ENCODE measurements around the gene EXOC3L1. TPM values are rescaled to one million over a fixed set of nuclear protein-coding genes. Genes with fewer than 3 reads are reported as not detected.

The EXOC3L1 gene
- total RNA-seq, 1 experiment from 2014 or later = 0.50 TPM

DNA sequence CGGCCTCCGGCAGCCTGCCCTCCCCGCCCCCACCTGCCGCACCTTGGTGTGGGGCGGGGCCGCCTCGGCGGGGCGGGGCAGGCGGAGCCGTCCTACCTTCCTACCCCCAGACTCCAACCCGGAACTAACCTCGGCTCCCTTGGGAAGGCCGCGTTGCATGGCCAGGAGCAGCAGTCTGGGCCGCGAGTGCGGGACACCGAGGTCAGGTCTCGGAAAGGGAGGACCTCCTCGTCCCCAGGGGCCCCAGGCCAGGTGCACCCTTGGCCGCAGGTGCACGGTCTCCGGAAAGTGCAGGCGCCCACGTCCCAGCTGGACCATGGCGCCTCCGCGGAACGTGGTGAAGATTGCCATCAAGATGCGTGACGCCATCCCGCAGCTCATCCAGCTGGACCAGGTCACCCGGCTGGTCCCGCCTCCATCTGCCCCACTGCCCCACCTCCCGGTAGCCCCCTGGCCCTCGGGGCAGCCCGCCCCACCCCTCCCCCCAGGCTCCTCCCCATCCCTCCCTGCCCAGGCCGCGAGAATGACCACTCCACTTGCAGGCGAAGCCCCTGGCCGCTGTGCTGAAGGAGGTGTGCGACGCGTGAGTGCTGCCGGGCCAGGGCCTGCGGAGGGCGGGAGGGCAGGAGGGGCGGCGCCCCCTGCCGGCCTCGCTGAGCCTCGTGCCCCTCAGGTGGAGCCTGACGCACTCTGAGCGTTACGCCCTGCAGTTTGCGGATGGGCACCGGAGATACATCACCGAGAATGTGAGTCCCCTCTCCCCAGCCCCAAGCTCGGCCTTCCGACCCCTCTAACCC, 9.3 kb upstream of the EXOC3L1 start, which contains the start of gene ELMO3:
Gene ELMO3, plus strand, starts transcription at position 121 of the 797 bp plus-strand sequence. Its CDS starts 196 bp downstream, at position 317.
- DNase-seq (ENCODE audit: low spot score) = no peak

DNA sequence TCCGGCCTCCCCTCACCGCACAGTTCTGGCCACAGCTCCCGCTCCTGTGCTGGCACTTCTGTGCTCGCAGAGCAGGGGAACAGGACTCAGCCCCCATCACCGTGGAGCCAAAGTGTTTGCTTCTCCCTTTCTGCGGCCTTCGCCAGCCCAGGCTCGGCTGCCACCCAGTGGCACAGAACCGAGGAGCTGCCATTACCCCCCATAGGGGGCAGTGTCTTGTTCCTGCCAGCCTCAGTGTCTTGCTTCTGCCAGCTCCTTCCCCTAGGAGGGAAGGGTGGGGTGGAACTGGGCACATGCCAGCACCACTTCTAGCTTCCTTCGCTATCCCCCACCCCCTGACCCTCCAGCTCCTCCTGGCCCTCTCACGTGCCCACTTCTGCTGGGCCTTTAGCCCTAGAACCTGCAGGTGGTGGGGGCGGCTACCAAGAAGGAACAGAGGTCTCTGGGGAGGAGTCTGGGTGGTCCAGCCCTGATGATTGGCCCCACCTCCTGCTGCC, 8.3 kb upstream of the EXOC3L1 start:
- peak; percentile 35 for DNase-seq (ENCODE audit: low spot score)

DNA sequence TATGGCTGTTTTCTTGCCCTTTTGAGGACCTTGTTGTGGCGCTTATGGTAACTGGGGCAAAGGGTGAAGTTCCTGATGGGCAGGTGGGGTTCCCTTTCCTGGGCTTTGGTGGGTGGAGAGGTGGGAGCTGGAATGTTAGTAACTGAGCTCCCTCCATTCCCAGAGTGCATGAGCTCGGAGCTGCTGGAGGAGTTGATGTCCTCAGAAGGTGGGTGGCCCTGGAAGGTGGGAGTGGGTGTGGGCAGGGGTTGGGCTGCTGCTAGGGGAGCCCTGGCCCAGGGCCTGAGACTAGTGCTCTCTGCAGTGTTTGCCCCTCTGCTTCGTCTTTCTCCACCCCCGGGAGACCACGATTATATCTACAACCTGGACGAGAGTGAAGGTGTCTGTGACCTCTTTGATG, 7.8 kb upstream of the EXOC3L1 start:
- no peak for DNase-seq (ENCODE audit: low spot score)

DNA sequence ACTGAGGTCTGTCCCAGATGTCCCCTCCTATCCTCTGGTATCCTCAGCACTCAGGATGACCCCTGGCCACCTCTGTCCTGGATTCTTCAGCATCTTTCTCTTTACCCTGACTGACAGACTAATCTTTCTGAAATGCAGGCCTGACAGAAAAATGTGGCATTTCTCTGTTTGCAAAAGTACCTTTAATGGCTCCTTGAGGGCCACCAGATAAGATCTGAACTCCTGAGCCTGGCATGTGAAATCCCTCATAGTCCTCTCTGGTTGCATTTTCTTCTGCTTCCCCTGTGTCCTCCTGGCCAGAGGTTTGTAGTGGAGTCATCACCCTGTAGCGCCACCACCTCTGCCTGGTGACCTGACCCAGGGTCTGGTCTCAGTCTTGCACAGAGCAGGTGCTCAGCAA, 6.9 kb upstream of the EXOC3L1 start:
- DNase-seq (ENCODE audit: low spot score) = no peak

DNA sequence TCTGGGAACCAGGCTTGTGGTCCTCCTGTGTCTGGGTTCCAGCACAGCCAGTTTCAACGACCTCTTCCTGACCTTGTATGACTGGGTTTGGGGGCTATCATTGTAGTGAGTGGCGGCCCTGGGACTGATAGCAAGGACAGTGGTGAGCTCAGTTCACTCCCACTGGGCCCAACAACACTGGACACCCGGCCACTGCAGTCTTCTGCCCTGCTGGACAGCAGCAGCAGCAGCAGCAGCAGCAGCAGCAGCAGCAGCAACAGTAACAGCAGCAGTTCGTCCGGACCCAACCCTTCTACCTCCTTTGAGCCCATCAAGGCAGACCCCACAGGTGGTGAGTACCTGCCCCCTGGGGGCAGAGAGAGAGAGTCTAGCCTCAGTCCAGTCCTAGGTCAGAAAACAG, 5.7 kb upstream of the EXOC3L1 start:
- DNase-seq (ENCODE audit: low spot score) = no peak

DNA sequence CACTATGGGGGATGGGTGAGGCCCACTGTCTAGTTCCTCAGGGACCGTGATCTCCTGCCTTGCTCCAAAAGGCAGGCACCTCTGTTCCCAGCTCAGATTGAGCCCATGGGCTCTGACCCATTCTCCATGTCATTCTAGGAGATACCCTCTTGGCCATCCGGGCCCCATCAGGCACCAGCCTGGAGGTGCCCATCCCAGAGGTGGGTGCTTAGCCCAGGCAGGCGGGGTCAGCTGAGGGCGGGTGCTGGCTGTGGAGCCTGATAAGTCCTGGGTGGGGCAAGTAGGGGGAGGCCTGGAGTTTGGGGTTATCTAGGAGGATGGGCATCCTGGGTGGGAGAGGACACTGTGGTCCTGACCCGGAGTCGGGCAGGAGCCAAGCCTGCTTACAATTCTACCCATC, 4.3 kb upstream of the EXOC3L1 start:
- DNase-seq (ENCODE audit: low spot score) = no peak

DNA sequence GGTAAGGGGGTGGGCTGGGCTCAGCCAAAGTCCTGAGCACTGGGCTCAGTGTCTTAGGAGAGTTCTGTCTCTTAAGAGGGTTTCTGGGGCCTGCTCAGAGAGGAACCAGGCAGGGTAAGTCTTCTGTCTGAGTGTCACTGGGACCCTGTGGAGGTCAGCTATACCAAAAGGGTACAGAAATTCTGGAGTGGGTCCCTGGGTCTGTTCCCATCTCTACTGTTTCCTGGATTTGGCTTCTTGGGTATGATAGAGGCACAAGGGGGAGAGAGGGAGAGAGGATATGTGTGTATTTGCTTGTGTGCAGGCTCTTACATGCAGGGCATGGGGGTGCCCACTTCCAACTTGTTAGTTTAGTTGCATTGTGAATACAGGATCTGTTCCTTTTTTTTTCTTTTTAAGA, 3.6 kb upstream of the EXOC3L1 start:
- DNase-seq (ENCODE audit: low spot score) = no peak

DNA sequence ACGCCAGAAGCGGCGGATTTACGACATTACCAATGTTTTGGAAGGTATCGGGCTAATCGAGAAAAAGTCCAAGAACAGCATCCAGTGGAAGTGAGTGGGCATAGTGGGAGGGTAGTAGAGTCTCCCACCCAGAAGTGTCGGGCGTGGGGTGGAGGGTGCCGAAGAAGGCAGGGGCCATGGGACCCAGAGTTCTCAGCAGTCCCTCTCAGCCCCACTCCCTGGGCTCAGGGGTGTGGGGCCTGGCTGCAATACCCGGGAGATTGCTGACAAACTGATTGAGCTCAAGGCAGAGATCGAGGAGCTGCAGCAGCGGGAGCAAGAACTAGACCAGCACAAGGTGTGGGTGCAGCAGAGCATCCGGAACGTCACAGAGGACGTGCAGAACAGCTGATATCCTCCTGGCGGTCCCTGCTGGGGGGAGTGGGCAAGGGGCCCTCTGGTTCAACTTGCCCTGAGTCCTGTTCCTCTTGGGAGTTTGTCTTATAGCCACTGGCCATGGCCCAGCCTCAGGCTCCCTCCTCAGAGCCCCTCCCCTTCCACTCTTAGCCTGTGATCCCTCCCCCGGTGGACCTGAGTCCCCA, 2.9 kb upstream of the EXOC3L1 start:
- no peak for DNase-seq (ENCODE audit: low spot score)

DNA sequence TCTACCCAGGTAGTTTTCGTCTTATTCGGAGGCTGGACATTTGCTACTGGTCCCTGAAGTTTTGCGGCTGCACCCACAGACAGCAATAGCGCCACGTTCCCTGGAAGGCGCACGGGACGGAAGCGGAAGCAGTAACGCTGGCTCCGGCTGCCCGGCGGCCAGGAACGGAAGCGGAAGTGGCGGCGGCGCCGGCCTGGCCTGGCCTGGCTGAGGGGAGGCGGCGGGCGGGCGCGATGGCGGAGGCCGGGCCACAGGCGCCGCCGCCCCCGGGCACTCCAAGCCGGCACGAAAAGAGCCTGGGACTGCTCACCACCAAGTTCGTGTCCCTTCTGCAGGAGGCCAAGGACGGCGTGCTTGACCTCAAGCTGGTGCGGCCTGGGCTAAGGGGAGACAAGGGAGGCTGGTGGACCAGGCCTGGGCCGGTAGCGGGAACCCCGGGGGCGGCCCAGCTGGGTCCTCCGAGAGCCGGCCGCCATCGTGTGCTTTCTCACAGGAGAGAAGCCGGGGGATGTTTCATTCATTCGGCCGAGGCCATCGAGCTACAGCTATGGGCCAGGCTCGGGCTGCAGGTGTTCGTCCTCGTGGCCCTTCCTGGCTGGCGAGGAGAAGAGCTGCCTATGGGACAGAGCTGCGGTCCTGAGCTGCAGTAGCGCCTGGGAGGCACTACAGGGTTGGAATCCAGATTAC, 2.2 kb upstream of the EXOC3L1 start, which contains the start of gene E2F4:
Gene E2F4, plus strand, starts transcription at position 161 of the 687 bp plus-strand sequence. Its CDS starts 73 bp downstream, at position 234.
- peak; percentile 85 for DNase-seq (ENCODE audit: low spot score)

DNA sequence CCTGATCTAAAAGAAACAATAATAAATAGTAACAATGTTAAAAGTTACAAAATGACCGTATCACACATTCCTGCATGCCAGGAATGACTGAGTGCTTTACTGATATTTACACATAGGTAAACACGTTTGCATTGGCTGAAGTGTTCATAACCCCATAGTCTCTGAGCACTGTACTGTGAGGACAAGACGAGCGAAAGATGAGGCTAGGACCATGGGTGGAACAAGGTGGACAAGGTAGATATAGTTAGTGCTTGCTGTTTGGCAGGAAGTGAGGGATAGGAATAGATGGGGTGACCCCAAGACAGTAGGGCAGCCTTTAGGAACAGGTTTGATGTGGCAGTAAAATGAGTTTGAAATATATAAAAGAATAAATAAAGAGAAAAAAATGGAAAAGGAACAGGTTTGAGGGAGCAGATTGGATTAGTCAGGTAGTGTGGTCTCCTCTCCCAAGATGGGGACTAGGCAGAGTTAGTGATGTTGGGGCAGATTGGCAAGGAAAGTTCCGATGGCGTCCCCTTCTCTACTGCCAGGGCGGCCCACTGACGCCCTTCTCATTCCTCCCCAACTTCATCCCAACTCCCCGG, 1.6 kb upstream of the EXOC3L1 start:
- no peak for DNase-seq (ENCODE audit: low spot score)

DNA sequence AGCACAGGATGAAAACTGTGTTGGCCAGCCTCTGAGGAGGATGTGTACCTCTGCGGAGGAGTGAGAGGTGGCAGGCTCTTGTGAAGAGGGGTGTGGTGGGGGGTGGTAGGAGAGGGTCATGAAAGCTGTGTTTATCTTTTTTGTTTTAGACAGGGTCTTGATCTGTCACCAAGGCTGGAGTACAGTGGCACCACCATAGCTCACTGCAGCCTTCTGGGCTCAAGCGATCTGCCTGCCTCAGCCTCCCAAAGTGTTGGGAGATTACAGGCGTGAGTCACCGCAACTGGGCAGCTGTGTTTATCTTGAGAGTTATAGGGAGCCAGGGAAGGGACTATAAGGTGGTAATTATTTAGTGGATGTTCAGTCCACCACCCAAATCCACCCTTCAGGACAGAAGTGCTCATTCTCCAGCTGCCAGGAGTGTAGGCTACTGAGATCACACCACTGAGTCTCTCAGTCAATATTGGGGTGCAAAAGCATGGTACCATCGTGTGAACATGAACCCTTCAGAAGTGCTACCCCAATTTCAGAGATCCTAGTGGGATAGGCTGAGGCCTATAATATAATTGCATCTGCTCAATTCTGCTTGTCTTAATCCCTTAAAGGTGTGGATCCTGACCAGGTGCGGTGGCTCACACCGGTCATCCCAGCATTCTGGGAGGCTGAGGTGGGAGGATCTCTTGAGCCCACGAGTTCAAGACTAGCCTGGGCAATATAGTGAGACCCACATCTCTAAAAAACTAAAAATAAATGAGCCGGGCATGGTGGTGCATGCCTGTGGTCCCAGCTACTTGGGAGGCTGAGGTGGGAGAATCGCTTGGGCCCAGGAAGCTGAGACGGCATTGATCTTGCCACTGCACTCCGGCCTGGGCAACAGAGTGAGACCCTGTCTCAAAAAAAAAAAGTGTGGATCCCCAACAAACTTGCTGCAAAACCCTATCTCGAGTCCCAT, 788 bp upstream of the EXOC3L1 start:
- DNase-seq (ENCODE audit: low spot score) = no peak

DNA sequence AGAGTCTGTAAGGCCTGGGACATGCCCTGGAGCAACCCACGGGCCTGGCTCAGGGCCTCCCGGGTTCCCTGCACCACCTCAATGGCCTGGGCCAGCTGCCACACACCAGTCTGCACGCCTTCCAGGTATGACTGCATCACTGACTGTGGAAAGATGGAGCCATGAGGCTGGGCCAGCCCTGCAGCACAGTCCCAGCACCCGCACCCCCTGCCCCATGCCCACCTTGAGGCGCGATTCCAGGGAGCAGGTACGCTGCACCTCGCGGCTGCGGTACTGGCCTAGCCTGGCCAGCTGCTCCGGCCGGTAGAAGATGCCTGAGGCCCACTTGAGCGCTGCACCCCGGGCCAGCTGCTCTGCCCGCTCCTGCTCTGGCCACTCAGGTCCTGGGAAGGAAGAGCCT, 1.1 kb downstream of the EXOC3L1 start:
- no peak for DNase-seq (ENCODE audit: low spot score)

DNA sequence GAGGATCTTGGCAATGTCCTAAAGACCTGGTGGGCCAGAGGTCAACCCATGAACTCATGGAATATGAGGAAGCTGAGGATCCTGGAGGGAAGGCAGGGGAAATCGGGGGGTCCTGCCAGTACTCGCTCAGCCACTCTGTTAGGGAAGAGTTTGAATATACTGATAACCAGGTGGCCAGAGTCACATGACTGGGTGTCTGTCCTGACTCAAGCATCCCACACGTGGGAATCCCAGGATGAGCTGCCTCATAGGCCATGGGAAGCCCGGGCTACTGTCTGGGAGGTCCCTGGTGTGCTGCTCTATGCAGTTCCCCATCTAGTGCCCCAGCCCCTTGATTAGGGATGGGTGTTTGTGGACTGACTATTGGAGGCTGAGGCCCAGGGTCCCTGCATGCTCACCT, 1.6 kb downstream of the EXOC3L1 start:
- DNase-seq (ENCODE audit: low spot score) = no peak

DNA sequence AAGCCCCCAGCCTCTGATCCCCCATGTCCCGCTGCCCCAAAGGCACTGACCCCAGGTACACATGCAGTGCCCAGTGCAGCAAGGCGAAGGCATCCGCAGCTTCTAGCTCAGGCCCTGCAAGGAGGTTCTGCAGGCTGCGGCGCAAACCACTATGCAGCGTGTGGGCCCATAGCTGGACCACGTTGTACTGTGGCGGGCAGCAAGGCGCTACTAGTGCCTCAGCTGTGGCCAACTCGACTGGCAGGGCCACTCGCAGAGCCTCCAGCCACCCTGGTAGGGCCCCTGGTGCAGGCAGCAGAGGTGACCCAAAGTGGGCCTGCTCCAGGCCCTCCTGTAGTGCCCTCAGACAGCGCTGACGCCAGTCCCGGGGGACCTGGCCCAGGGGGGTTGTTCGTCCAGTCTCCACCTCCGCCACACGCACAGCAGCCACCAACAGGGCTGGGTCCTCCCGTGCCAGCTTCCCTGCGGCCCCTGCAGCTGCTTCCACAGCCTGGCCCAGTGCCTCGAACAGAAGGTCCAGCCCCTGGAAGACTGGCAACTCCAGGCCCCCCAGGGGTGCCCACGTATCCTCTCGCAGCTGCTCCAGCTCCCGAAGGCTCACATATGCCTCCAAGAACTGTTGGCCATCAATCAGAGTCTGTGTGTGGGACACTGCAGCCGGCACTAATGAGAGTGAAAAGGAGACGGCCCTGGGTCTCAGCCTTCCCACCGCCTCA, 2.6 kb downstream of the EXOC3L1 start:
- DNase-seq (ENCODE audit: low spot score) = no peak

DNA sequence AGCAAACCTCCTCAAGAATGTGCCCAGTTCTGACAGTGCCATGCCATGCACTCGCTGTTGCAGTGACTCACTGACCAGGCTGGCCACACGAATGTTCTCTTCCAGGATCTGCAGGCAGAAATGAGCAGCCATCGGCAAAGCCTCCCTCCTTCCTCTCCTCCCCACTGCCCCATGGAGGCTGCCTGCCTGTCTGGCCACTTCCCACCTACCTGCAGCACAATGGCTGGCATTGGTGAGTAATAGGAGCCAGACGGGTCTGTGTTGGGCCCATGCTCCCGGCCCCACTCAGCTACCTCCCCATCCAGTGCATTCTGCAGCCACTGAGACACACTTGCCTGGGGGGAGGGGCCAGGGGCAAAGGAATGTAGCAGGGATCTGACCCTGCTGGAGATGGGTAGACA, 3.4 kb downstream of the EXOC3L1 start:
- DNase-seq (ENCODE audit: low spot score) = peak; percentile 80

DNA sequence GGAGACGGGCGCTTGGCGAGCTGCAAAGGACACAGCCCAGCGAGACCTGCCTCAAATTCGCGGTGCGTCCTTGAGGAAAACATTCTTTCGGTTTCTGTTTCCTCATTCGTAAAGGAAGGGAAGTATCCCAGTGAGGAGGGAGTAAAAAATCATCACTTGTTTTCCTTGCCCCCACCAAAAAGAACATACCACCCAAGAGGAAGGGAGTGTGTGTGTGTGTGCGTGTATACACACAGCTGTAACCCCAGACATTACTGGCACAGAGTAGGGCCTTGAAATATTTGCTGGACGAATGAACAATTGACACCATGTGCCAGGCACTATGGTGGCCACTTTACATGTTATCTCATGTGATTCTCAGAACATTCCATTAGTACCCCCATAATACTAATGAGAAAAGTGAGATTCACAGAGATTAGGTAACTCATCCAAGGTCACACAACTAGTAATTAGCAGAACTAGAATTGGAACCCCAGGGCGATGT, 4.2 kb downstream of the EXOC3L1 start:
- DNase-seq (ENCODE audit: low spot score) = no peak

DNA sequence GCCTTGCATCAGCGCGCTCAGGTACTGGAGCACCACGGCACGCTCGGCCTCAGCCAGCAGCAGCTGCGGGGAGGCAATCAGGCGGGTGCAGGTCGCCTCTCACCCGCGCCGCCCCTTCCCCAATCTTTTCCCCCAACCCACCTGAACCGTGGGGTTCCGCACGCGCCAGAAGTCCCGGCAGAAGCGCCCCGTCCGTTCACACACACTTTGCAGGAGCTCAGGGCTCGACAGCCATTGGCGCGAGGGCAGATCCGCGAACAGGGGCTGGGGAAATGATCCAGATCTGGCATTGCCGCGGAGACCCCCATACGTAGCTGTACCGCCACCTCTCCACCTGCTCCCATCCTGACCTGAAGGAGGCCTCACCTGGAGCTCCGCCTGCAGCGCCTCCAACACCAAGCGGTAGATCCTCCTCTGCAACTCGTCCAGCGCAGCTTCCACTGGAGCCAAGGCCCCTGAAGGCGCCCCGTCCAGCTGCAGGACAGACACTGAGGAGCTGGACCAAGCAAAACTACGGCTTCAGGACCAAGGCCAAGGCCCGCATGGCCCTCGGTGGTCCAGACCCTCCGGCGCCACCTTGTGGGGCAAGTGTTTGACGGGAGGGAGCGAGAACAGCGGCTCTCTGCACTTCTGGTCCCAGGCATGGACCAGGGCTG, 4.8 kb downstream of the EXOC3L1 start:
- peak; percentile 84 for DNase-seq (ENCODE audit: low spot score)

DNA sequence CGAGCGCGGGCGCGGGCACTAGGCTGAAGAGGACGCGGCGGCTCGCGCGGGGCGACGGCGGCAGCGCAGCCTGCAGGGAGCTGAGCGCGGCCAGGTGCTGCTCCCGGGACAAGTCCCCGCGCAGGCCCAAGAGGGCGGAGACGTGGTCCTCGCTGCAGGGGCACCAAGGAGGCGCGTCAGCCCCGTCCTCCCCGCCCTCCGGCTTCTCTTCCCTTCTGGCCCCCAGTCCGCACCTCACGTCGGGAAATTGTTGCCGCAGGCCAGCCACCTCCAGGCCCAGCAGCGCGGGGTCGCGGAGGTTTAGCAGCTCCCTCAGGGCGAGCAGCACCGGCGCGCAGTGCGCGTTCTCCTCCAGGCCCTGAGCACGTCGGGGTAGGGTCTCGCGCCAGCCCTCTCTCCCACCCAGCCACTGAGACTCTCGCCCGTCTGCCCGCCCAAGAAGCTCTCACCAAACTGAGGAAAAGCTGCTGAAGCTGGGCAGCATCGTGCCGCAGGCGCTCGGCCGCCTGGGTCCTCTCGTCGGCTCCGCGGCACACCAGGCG, 5.4 kb downstream of the EXOC3L1 start:
- DNase-seq (ENCODE audit: low spot score) = no peak
